Stimulated activated CD8-positive, alpha-beta memory T cell treated with anti-CD3 and anti-CD28 coated beads, Interleukin-15, amount 100 ng/mL, for 4 hours (primary cell): ENCODE data around the gene NRARP.

ENCODE experiments used
- DNase-seq, 2 donors: peaks; one replicate each; pipeline ENCODE4 v3.0.0-alpha.2; 2020; ENCODE audit warnings: low read depth in 2 of 2

The NRARP gene

DNA sequence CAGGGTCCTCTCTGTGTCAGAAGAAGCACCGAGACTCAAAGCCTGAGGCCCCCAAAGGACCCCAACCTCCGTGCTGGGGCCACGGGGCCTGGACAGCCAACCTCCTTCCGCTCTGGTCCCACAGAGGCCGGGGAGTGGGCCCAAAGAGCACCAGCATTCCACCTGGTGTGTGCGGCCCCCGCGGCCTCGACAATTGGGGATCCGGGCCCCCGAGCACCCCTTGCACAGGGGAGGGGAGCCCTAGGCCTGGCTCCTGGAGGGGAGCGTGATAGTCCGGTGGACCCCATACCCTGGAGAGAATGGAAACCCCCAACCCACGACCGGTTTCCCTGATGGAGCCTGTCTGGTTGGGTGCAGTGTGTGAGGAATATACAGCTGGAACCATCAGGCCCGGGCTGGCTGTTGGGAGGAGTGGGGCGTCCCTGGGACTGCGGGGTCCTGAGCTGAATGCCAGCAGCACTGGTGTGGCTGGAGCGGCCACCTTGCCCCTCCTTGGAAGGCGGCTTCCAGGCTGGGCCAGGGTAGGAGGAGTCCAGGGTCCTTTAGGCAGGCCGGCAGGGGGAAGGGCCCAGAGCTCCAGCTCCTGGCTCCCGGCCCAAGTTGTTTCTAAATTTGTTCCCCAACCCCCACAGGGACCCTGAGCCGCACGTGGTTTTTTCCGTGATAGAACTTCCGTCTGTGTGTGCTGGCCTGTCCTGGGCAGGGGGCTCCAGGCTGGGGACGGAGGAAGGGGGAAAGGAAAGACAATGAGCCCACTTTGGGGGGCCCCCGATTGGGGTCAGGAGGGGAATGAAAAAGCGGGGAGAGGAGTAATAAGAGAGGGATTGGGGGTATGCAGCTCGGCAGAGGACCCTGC, 25.4 kb downstream of the NRARP start:
- no peak for DNase-seq

DNA sequence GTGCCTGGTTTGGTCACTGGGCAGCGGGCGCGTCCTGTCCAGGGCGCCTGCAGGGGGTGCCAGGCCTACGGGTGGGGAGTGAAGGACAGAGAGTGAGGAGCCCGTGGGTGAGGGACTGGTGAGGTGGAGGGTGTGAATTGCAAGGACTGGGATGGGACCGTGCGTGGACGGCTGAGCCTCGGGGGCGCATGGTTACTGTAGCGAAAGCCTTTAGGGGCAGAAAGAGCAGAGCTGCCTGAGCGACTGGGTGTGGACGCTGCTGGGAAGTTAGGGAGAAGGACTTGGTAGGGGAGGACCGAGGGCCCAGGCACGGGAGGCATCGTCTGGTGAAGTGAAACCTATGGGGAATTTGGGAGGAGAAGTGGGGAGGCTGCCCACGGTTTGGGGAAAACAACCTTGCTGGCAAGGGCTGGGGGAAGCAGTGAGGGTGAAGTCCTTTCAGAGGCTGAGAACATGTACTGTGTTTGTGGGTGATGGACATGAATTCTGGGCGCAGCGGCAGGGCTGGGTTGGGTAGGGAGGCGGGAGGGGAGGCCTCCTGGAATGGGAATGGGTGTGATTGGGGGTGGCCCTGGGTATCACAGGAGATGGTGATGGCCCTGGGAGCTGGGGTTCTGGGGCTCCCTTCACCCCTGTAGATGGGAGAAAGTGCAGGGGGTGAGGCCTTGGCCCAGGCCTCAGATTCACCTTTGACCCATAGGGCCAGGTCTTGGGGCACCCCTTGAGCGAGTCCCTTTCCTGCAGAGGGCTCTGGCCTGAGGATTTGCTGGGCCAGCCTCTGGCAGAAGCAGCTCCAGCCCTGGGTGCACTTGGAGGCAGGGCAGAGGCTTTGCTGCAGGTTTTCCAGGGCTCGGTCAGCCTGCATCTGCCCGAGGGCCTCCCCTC, 26.2 kb downstream of the NRARP start:
- DNase-seq = no peak

- no peak for DNase-seq
Measured at GRCh38 chr9:137275203-137275587, 26.9 kb downstream of the NRARP start.

GRCh38 chr9:137273611-137274320, 28.3 kb downstream of the NRARP start:
- DNase-seq = no peak

GRCh38 chr9:137273095-137273490, 29.0 kb downstream of the NRARP start:
- DNase-seq = no peak

- no peak for DNase-seq
Measured at GRCh38 chr9:137272241-137273094, 29.6 kb downstream of the NRARP start.

GRCh38 chr9:137271696-137272076, 30.4 kb downstream of the NRARP start:
- DNase-seq = no peak

GRCh38 chr9:137270929-137271695, 31.0 kb downstream of the NRARP start:
- DNase-seq = no peak

DNA sequence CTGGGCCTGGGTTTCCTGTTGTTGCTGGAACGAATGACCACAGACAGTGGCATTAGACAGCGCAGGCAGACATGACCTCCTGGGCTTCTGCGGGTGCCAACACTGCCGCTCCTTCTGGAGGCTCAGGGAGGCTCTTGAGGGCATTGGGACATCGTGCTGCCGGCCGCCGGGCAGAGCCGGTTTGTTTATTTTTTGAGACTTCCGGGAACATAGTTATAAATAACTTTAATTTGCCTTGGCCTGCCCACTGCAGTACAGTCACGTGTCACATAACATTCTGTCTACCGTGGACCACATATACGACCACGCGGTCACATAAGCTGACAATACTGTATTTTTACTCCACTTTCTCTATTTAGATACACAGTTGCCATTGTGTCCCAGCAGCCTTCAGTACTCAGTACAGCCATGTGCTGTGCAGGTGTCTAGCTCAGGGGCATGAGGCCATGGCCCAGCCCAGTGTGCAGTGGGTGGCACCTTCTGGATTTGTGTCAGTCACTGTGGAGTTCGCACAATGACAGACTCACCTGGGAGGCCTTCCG, 32.8 kb downstream of the NRARP start:
- DNase-seq = no peak

DNA sequence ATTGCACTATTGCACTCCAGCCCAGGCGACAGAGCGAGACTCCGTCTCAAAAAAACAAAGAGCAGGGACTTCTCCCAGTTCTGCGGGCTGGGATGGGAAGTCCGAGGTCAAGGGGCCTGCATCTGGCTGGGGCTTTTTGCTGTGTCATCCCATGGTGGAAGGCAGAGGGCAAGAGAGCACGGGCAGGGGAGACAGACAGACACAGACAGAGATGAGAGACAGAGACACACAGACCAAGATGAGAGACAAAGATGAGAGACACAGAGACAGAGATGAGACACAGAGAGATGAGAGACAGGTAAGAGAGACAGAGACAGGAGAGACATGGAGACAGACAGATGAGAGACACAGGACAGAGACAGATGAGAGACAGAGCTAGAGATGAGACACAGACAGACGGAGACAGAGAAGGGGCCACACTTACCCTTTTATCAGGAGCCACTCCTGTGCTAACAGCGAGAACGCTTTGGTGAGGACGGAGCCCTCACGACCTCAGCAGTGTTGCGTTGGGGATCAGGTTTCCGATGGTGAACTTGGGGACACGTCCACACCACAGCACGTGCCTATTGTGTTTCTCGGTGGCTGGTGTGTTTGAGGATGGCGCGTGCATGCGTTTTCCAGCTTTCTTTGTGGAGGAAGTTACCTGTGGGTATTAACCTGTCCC, 33.4 kb downstream of the NRARP start:
- no peak for DNase-seq

DNA sequence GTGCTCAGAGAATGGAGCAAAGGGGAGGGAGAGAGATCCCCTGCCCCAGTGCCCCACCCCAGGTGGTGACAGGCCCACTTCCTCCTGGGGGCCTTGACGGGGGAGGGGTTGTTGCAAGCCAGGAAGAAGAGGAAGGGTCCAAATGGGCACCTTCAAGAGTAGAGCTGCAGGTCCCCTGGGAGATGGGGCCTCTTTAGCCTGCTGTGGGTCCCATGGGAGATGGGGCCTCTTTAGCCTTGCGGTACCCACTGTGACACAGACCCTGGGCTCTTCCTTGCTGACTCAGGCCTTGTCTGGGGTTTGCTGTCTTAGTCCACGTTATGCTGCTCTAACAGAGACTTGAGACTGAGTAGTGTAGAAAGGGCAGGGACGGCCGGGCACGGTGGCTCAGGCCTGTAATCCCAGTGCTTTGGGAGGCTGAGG, 34.1 kb downstream of the NRARP start:
- DNase-seq = no peak

GRCh38 chr9:137266585-137267453, 35.3 kb downstream of the NRARP start:
- no peak for DNase-seq

- DNase-seq = no peak
Measured at GRCh38 chr9:137266162-137266527, 35.9 kb downstream of the NRARP start.

GRCh38 chr9:137265496-137266161, 36.4 kb downstream of the NRARP start:
- DNase-seq = no peak

DNA sequence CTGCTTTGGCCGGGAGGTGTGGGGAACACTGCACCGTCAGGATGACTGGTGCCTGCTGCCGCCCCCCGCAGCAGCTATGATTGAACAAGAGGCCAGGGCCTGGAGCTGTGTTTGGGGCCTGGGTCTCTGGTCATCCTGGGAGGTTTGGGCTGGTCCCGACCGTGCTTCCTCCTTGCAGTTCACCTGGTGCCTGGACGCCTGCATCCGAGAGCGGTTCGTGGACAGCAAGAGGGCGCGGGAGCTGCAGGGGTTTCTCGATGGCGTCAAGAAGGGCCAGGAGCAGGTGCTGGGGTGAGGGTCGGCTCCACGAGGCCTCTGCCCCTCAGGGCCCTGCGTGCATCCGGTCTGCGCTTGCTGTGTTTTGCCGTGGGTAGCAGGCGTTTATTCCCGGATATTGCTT, 38.0 kb downstream of the NRARP start:
- no peak for DNase-seq

- no peak for DNase-seq
Measured at GRCh38 chr9:137263506-137263905, 38.6 kb downstream of the NRARP start.

DNA sequence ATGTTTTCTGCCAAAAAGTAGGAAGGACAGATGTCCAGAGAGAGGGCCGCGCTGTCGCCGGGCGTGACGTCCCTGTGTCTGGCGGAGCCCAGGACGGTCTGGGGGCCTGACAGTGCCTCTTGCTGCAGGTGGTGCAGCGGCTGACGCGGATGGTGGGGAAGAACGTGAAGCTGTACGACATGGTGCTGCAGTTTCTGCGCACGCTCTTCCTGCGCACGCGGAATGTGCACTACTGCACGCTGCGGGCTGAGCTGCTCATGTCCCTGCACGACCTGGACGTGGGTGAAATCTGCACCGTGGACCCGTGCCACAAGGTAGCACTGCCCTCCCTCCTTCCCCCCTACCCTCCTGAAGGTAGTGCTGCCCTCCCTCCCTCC, 39.2 kb downstream of the NRARP start:
- no peak for DNase-seq
